ENCODE data around the gene YY1AP1. TPM values are rescaled to one million over a fixed set of nuclear protein-coding genes. Genes with fewer than 3 reads are reported as not detected.
A peak's percentile ranks its signal among the peaks of the same experiment; 100 is the strongest.

Gene YY1AP1
- total RNA-seq, 1 experiment from 2014 or later, result 88.5 TPM

- TF ChIP-seq CTCF (IDR thresholded peaks at IDR 0.05; ENCODE audit: unreplicated experiment), result peak; percentile 61
- BruUV-seq (replicated peaks), result TSS peak; percentile 41
- DNase-seq (ENCODE audit: unreplicated experiment), result peak; percentile 97
- ChIA-PET CTCF (interaction anchor here (0.6 to 2.9 kb wide), 25 partner anchors 8 to 557 kb away, joined by 3 to 27 read pairs (median 3); no protein-coding TSS in a partner anchor), POLR2A (interaction anchor here (0.6 to 2.5 kb wide), 16 partner anchors 12 to 455 kb away, joined by 3 to 14 read pairs (median 4); partner anchors contain the start of genes ASH1L, MSTO1 and SCAMP3)
- peak overlapping the region; percentile 47 for H3K27ac Mint-ChIP-seq (ENCODE audit: low read depth, unreplicated experiment)
- intact Hi-C loops (cut with micrococcal nuclease), result loop anchor here (1.0 to 10.0 kb wide), 3 partner anchors 54 to 371 kb away; partner anchors contain the start of gene HCN3
- no peaks in the 10 kb centered on the region for H3K27me3 Mint-ChIP-seq (ENCODE audit: insufficient read depth, unreplicated experiment)
- peaks cover 53% of the 10 kb centered on the region for H3K4me1 Mint-ChIP-seq (ENCODE audit: insufficient read depth, unreplicated experiment)
- H3K4me3 Mint-ChIP-seq (ENCODE audit: unreplicated experiment), result peak overlapping the region; percentile 73
- H3K9me3 Mint-ChIP-seq (ENCODE audit: unreplicated experiment), result no peaks in the 10 kb centered on the region
- H3K36me3 Mint-ChIP-seq (ENCODE audit: insufficient read depth, unreplicated experiment), result peaks cover 25% of the 10 kb centered on the region
These were observed 40.1 kb downstream of the YY1AP1 start for GRCh38 chr1:155648207-155649147.

- H3K4me3 Mint-ChIP-seq (ENCODE audit: unreplicated experiment), result peak overlapping the region; percentile 59
- intact Hi-C loops (cut with micrococcal nuclease), result loop anchor here (10.0 kb wide), 1 partner anchor 52 kb away; no protein-coding TSS in a partner anchor
- TSS peak; percentile 17 for BruUV-seq (replicated peaks)
These were observed 42.3 kb downstream of the YY1AP1 start for GRCh38 chr1:155646307-155646706.

GRCh38 chr1:155645648-155646047, 42.9 kb downstream of the YY1AP1 start:
- H3K27me3 Mint-ChIP-seq (ENCODE audit: insufficient read depth, unreplicated experiment), result no peaks in the 10 kb centered on the region
- no peak overlapping the region for H3K4me3 Mint-ChIP-seq (ENCODE audit: unreplicated experiment)
- H3K4me1 Mint-ChIP-seq (ENCODE audit: insufficient read depth, unreplicated experiment), result peaks cover 34% of the 10 kb centered on the region
- intact Hi-C loops (cut with micrococcal nuclease), result loop anchor here (10.0 kb wide), 1 partner anchor 51 kb away; no protein-coding TSS in a partner anchor
- TF ChIP-seq CTCF (IDR thresholded peaks at IDR 0.05; ENCODE audit: unreplicated experiment), result no peak
- peak overlapping the region; percentile 80 for H3K27ac Mint-ChIP-seq (ENCODE audit: low read depth, unreplicated experiment)
- POLR2A ChIA-PET, result interaction anchor here (0.6 to 1.3 kb wide), 3 partner anchors 13 to 511 kb away, joined by 3 to 4 read pairs (median 4); no protein-coding TSS in a partner anchor
- DNase-seq (ENCODE audit: unreplicated experiment), result peak; percentile 71
- CTCF ChIA-PET, result interaction anchor here (0.5 to 1.0 kb wide), 5 partner anchors 276 to 452 kb away, joined by 3 to 5 read pairs (median 3); no protein-coding TSS in a partner anchor
- no TSS peak for BruUV-seq (replicated peaks)
- H3K36me3 Mint-ChIP-seq (ENCODE audit: insufficient read depth, unreplicated experiment), result peaks cover 25% of the 10 kb centered on the region
- peaks cover 12% of the 10 kb centered on the region for H3K9me3 Mint-ChIP-seq (ENCODE audit: unreplicated experiment)

More at GRCh38 chr1:155646307-155646706, 42.3 kb downstream of the YY1AP1 start:
- TF ChIP-seq CTCF (IDR thresholded peaks at IDR 0.05; ENCODE audit: unreplicated experiment), result no peak
- POLR2A ChIA-PET, result interaction anchor here (1.1 to 1.7 kb wide), 6 partner anchors 13 to 512 kb away, joined by 3 to 9 read pairs (median 4); partner anchors contain the start of genes ASH1L and MSTO1
- peaks cover 40% of the 10 kb centered on the region for H3K4me1 Mint-ChIP-seq (ENCODE audit: insufficient read depth, unreplicated experiment)
- H3K27me3 Mint-ChIP-seq (ENCODE audit: insufficient read depth, unreplicated experiment), result no peaks in the 10 kb centered on the region
- H3K27ac Mint-ChIP-seq (ENCODE audit: low read depth, unreplicated experiment), result peak overlapping the region; percentile 80
- peaks cover 12% of the 10 kb centered on the region for H3K9me3 Mint-ChIP-seq (ENCODE audit: unreplicated experiment)
- DNase-seq (ENCODE audit: unreplicated experiment), result peak; percentile 73
- peaks cover 25% of the 10 kb centered on the region for H3K36me3 Mint-ChIP-seq (ENCODE audit: insufficient read depth, unreplicated experiment)
- CTCF ChIA-PET, result interaction anchor here (0.7 to 2.9 kb wide), 6 partner anchors 9 to 439 kb away, joined by 3 to 27 read pairs (median 5); no protein-coding TSS in a partner anchor
